K562 (cell line): ENCODE measurements around the gene NUDT22. TPM values are rescaled to one million over a fixed set of nuclear protein-coding genes. Genes with fewer than 3 reads are reported as not detected.

ENCODE experiments used
- ATAC-seq: fragments of 200-7000 bp; cut with Tn5 transposase; 3 replicates; pipeline ENCODE4 v1.9.1; 2020; ENCODE audit warnings: moderate library complexity
- BruUV-seq: library from RNA; stranded (reverse); fragments of 400-500 nt; replicated peaks from 2 replicates; lab custom pipeline; 2021; lab: Mats Ljungman, UMichigan
- CTCF ChIA-PET: fragments of 300-600 bp; formaldehyde crosslinking; extraction: SDS; loops from one replicate; lab custom pipeline; 2021; ENCODE audit warnings: low intra/inter-chr PET ratio; lab: Yijun Ruan, JAX
- POLR2A ChIA-PET: fragments of 300-600, 350-650 bp; sonication (Branson Sonifier 250); formaldehyde crosslinking; extraction: SDS; loops from one replicate; lab custom pipeline; 2021; ENCODE audit warnings: antibody characterized with exemption, inconsistent platforms; lab: Yijun Ruan, JAX
- DNase-seq, 4 experiments: peaks; one replicate each; pipeline versions ENCODE4 v3.0.0 to v3.0.0-alpha.2; 2011 to 2018; ENCODE audit warnings: low spot score in 3 of 4, mixed read lengths in 3 of 4; ENCODE audit errors: extremely low read depth in 1 of 4
- FAIRE-seq: peaks from 2 replicates; lab custom pipeline; 2011; peaks lifted over from hg19 to GRCh38; lab: Jason Lieb, UNC
- H2AFZ ChIP-seq: 2 replicates; pipeline ENCODE4 v1.6.0; 2011; ENCODE audit warnings: low read depth, low read length, control low read depth, inconsistent platforms
- H3K27ac ChIP-seq: fragments of 200-600 bp; 3 replicates; pipeline ENCODE4 v1.8.0; 2011; ENCODE audit warnings: low read depth, mild to moderate bottlenecking, control low read depth, inconsistent platforms, low read length, moderate library complexity, mixed read lengths; ENCODE audit errors: extremely low read depth
- H3K27me3 ChIP-seq, 2 experiments: fragments of 300-600 bp in 1 of 2; 2 replicates in 1 of 2; 3 replicates in 1 of 2; pipeline versions ENCODE4 v1.6.0 to v1.8.0; 2011; ENCODE audit warnings: inconsistent platforms in 2 of 2, low read length in 2 of 2, mild to moderate bottlenecking in 1 of 2, mixed read lengths in 1 of 2, moderate library complexity in 1 of 2; ENCODE audit not compliant: control insufficient read depth in 2 of 2, insufficient read depth in 2 of 2
- H3K36me3 ChIP-seq: fragments of 300-600 bp; 3 replicates; pipeline ENCODE4 v1.8.0; 2011; ENCODE audit warnings: mild to moderate bottlenecking, low read length, inconsistent platforms; ENCODE audit not compliant: control insufficient read depth, insufficient read depth
- H3K4me1 ChIP-seq, 2 experiments: fragments of 200-600 bp in 1 of 2; replicated peaks in 1 of 2; 2 replicates in 1 of 2; 3 replicates in 1 of 2; pipeline versions ENCODE4 v1.5.1 to v1.8.0; 2011; ENCODE audit warnings: inconsistent platforms in 2 of 2, low read length in 2 of 2, mild to moderate bottlenecking in 1 of 2, mixed read lengths in 1 of 2, moderate library complexity in 1 of 2; ENCODE audit not compliant: control insufficient read depth in 2 of 2, insufficient read depth in 2 of 2
- H3K4me2 ChIP-seq: 2 replicates; pipeline ENCODE4 v1.6.1; 2011; ENCODE audit warnings: low read length, control low read depth, inconsistent platforms, mixed read lengths; ENCODE audit not compliant: insufficient read depth
- H3K4me3 ChIP-seq: fragments of 200-600 bp; sonication (generic), shearing (Covaris generic); 2 replicates; pipeline ENCODE4 v1.5.1; 2016; ENCODE audit warnings: control low read depth, inconsistent platforms
- H3K79me2 ChIP-seq: fragments of 200-600 bp; 3 replicates; pipeline ENCODE4 v1.8.0; 2011; ENCODE audit warnings: low read length, inconsistent platforms; ENCODE audit not compliant: control insufficient read depth, insufficient read depth
- H3K9ac ChIP-seq, 2 experiments: 2 replicates each; pipeline versions ENCODE4 v1.6.0 to v1.6.1; 2011; ENCODE audit warnings: low read depth in 2 of 2, low read length in 2 of 2, control low read depth in 1 of 2, inconsistent platforms in 1 of 2, mild to moderate bottlenecking in 1 of 2, mixed read lengths in 1 of 2; ENCODE audit not compliant: insufficient read depth in 1 of 2
- H3K9me1 ChIP-seq: one replicate; pipeline ENCODE4 v1.6.0; 2011; ENCODE audit warnings: inconsistent platforms, mild to moderate bottlenecking, low read length, moderate library complexity; ENCODE audit not compliant: control insufficient read depth, insufficient read depth
- H3K9me3 ChIP-seq: replicated peaks from 2 replicates; pipeline ENCODE4 v1.5.1; 2011; ENCODE audit warnings: low read depth, low read length, inconsistent platforms; ENCODE audit not compliant: control insufficient read depth, insufficient read depth
- H4K20me1 ChIP-seq: replicated peaks from 2 replicates; pipeline ENCODE4 v1.6.1; 2011; ENCODE audit warnings: low read length, inconsistent platforms, mixed read lengths; ENCODE audit not compliant: control insufficient read depth, insufficient read depth
- BMI1 ChIP-seq: fragments of 150-350 bp; IDR thresholded peaks from 2 replicates; pipeline ENCODE4 v1.6.1; 2014; ENCODE audit warnings: low read length
- CBX3 ChIP-seq, 2 experiments: IDR thresholded peaks; 1 replicate in 1 of 2; 2 replicates in 1 of 2; pipeline ENCODE4 v1.6.1; 2012; ENCODE audit warnings: inconsistent platforms in 2 of 2, low read length in 2 of 2, borderline replicate concordance in 1 of 2, control low read depth in 1 of 2
- CTBP1 ChIP-seq: fragments of 450-650 bp; IDR thresholded peaks from 2 replicates; pipeline ENCODE4 v1.6.1; 2016; ENCODE audit warnings: borderline replicate concordance
- E2F5 ChIP-seq: sonication (generic); formaldehyde crosslinking; IDR thresholded peaks from 2 replicates; pipeline ENCODE4 v1.8.0; 2022; ENCODE audit warnings: mild to moderate bottlenecking, missing genetic modification reagents
- FOS ChIP-seq: IDR thresholded peaks from 3 replicates; pipeline ENCODE4 v1.6.1; 2011; ENCODE audit not compliant: insufficient read length; ENCODE audit errors: extremely low read depth
- GABPB1 ChIP-seq: sonication (generic); formaldehyde crosslinking; IDR thresholded peaks from 2 replicates; pipeline ENCODE4 v1.8.0; 2022; ENCODE audit warnings: mild to moderate bottlenecking, missing genetic modification reagents
- GTF2F1 ChIP-seq: IDR thresholded peaks from 2 replicates; pipeline ENCODE4 v1.6.1; 2011; ENCODE audit warnings: low read depth, low read length, improper control_type of control experiment
- MAZ ChIP-seq, 2 experiments: fragments of 450-650 bp in 1 of 2; sonication (generic) in 1 of 2; formaldehyde crosslinking; IDR thresholded peaks in 1 of 2; conservative IDR thresholded peaks in 1 of 2; 2 replicates each; pipeline versions ENCODE4 v1.4.0 to v1.5.0; 2020; ENCODE audit warnings: mild to moderate bottlenecking in 1 of 2, missing genetic modification reagents in 1 of 2
- NCOA2 ChIP-seq, 2 experiments: fragments of 450-650 bp; IDR thresholded peaks; 2 replicates each; pipeline ENCODE4 v1.6.1; 2018; ENCODE audit warnings: mild to moderate bottlenecking in 2 of 2, moderate library complexity in 1 of 2; ENCODE audit not compliant: partially characterized antibody in 2 of 2
- NFATC3 ChIP-seq: fragments of 450-650 bp; IDR thresholded peaks from 2 replicates; pipeline ENCODE4 v1.6.1; 2017; ENCODE audit warnings: mild to moderate bottlenecking
- RCOR1 ChIP-seq, 2 experiments: IDR thresholded peaks; 2 replicates each; pipeline ENCODE4 v1.6.1; 2012; ENCODE audit warnings: low read depth in 2 of 2, low read length in 2 of 2, borderline replicate concordance in 1 of 2, improper control_type of control experiment in 1 of 2
- XRCC3 ChIP-seq: fragments of 450-650 bp; IDR thresholded peaks from 2 replicates; pipeline ENCODE4 v1.6.1; 2017; ENCODE audit warnings: mild to moderate bottlenecking, moderate library complexity
- ZNF316 ChIP-seq: fragments of 450-650 bp; IDR thresholded peaks from 2 replicates; pipeline ENCODE4 v1.6.1; 2016
- ZNF586 ChIP-seq: fragments of 450-650 bp; formaldehyde crosslinking; conservative IDR thresholded peaks from 2 replicates; pipeline ENCODE4 v1.4.0; 2020; ENCODE audit warnings: mild to moderate bottlenecking, moderate library complexity
- ZNF785 ChIP-seq: fragments of 250-450 bp; sonication (Bioruptor Pico); IDR thresholded peaks from 2 replicates; pipeline ENCODE4 v1.4.0; 2020; ENCODE audit warnings: mild to moderate bottlenecking
- ZSCAN32 ChIP-seq: fragments of 450-650 bp; formaldehyde crosslinking; IDR thresholded peaks from 2 replicates; pipeline ENCODE4 v1.4.0; 2020; ENCODE audit warnings: mild to moderate bottlenecking, moderate library complexity
- WGBS: fragments of 100-300 bp; shearing (Covaris generic); methylation state at CpG from one replicate; pipeline ENCODE4 v1.1.6; 2016; ENCODE audit warnings: low coverage, mixed read lengths; ENCODE audit not compliant: insufficient coverage; ENCODE audit errors: missing lambda C conversion rate; 5-methylcytosine and 5-hydroxymethylcytosine counted together
- in situ Hi-C: fragments of 300-500 bp; cut with MboI; formaldehyde crosslinking; loops from 4 replicates; pipeline ENCODE4 v1.15.0; 2018; ENCODE audit warnings: inconsistent platforms, mixed read lengths
- intact Hi-C: fragments of 100-400 bp; cut with micrococcal nuclease; formaldehyde crosslinking; loops from 2 replicates; pipeline ENCODE4 v1.14.2; 2022
- polyA plus RNA-seq, 8 experiments: library from polyadenylated mRNA; depleted of rRNA in 4 of 8; stranded (reverse) in 5 of 8; unstranded in 3 of 8; fragments of >200 nt; fragmentation: Nextera tagmentation in 2 of 8; fragmentation: Illumina TruSeq in 1 of 8; extraction: Ambion mirVana in 2 of 8; extraction: Trizol in 1 of 8; gene quantifications; 2 replicates each; pipeline versions ENCODE4 v1.2.1 to v1.2.3, GENCODE V29; 2011 to 2014; ENCODE audit warnings: inconsistent platforms in 1 of 8, missing spikeins in 1 of 8
- total RNA-seq, 7 experiments: library from RNA; depleted of rRNA in 6 of 7; stranded (reverse); fragments of >200 nt in 6 of 7; fragmentation: Illumina TruSeq in 2 of 7; extraction: Trizol in 2 of 7; gene quantifications; 2 replicates each; pipeline versions ENCODE4 v1.2.1 to v1.2.3, GENCODE V29; 2011 to 2021; ENCODE audit warnings: low replicate concordance in 1 of 7
- TF ChIP-seq, protein P1 (sequence below): fragments of 450-650 bp; IDR thresholded peaks from 2 replicates; pipeline ENCODE4 v1.7.0; 2016; ENCODE audit warnings: borderline replicate concordance
- TF ChIP-seq, protein P2 (sequence below): fragments of 450-650 bp; formaldehyde crosslinking; IDR thresholded peaks from 2 replicates; pipeline ENCODE4 v1.4.0; 2022; ENCODE audit warnings: missing genetic modification characterization

Gene NUDT22
- total and polyA plus RNA-seq, 9 of the 15 experiments (the other 6 are each of a cell fraction or from before 2014, with no cell fraction given): 6.3 to 92.6 (median 37.4) TPM

DNA sequence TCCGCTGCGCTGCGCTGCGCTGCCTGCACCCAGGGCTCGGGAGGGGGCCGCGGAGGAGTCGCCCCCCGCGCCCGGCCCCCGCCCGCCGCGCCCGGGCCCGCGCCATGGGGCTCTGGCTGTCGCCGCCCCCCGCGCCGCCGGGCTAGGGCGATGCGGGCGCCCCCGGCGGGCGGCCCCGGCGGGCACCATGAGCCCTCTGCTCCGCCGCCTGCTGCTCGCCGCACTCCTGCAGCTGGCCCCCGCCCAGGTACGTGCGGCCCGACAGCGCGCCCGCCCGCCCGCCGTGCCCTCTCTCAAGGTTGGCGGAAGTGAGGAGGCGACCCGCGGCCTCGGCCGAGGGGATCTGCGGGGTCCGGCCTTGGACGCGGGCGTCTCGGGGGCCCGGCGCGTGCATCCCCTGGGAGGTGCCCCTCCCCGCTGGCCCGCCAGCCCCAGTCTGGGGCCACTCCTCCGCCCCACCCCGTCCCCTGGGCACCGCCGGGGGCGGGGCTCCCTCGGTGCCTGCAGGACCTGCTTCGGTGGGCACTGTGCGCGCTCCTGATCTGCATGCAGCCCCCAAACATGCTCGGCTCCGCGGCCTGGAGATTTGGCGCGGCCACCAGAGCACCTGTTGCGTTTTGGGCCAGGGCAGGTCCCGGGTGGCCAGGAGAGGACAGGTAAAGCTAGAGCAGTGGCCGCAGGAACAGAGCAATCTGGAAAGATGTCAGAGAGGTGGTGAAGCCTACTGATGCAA, 8.7 kb downstream of the NUDT22 start:
- H3K27ac ChIP-seq: peak overlapping the region; percentile 62; the same call in 1 of the 3 replicates
- peaks cover 34 to 66% of the 10 kb centered on the region in 2 experiments for H3K4me1 ChIP-seq
- no peaks in the 10 kb centered on the region for H3K9me3 ChIP-seq
- peak overlapping the region; percentile 38 to 91 for H3K9ac ChIP-seq
- peak in 3 of 4 experiments; percentile 44 to 51 (median 48) for DNase-seq
- 2% methylated on average over 37 of the region's 80 CpGs for WGBS
- no peaks in the 10 kb centered on the region for H3K9me1 ChIP-seq
- in situ Hi-C loops: no loop called here
- peak overlapping the region; percentile 88 for H3K4me2 ChIP-seq
- peak; percentile 14; the same call in 2 of the 3 replicates for ATAC-seq
- H3K79me2 ChIP-seq: peaks cover 39% of the 10 kb centered on the region
- intact Hi-C loops: no loop called here
- H3K4me3 ChIP-seq: peak overlapping the region; percentile 71
- BruUV-seq: no TSS peak
- H4K20me1 ChIP-seq: no peaks in the 10 kb centered on the region
- H3K36me3 ChIP-seq: peaks cover 37% of the 10 kb centered on the region; the same call in 2 of the 3 replicates
- FAIRE-seq: no peak
- no peak overlapping the region for H2AFZ ChIP-seq
- H3K27me3 ChIP-seq: no peaks in the 10 kb centered on the region
- POLR2A ChIA-PET: interaction anchor here (1.6 to 2.2 kb wide), 2 partner anchors 11 kb away, joined by 3 to 10 read pairs; partner anchors contain the start of gene PPP1R14B
- CTCF ChIA-PET: no interaction called here
- no peak for TF ChIP-seq ZSCAN32 (CRISPR knock-in tag)
- TF ChIP-seq BMI1: no peak
- TF ChIP-seq, protein P1, sequence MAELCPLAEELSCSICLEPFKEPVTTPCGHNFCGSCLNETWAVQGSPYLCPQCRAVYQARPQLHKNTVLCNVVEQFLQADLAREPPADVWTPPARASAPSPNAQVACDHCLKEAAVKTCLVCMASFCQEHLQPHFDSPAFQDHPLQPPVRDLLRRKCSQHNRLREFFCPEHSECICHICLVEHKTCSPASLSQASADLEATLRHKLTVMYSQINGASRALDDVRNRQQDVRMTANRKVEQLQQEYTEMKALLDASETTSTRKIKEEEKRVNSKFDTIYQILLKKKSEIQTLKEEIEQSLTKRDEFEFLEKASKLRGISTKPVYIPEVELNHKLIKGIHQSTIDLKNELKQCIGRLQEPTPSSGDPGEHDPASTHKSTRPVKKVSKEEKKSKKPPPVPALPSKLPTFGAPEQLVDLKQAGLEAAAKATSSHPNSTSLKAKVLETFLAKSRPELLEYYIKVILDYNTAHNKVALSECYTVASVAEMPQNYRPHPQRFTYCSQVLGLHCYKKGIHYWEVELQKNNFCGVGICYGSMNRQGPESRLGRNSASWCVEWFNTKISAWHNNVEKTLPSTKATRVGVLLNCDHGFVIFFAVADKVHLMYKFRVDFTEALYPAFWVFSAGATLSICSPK: no peak
- TF ChIP-seq CTBP1: peak; percentile 35; the same call in 1 of the 2 replicates
- no peak for TF ChIP-seq CBX3 (IDR thresholded peaks at IDR 0.05; ENCODE audit: borderline replicate concordance in 1 of 2, low read length in 2 of 2)
- no peak for TF ChIP-seq XRCC3
- no peak for TF ChIP-seq NCOA2 (IDR thresholded peaks at IDR 0.05; ENCODE audit: partially characterized antibody in 2 of 2)
- TF ChIP-seq, protein P2, sequence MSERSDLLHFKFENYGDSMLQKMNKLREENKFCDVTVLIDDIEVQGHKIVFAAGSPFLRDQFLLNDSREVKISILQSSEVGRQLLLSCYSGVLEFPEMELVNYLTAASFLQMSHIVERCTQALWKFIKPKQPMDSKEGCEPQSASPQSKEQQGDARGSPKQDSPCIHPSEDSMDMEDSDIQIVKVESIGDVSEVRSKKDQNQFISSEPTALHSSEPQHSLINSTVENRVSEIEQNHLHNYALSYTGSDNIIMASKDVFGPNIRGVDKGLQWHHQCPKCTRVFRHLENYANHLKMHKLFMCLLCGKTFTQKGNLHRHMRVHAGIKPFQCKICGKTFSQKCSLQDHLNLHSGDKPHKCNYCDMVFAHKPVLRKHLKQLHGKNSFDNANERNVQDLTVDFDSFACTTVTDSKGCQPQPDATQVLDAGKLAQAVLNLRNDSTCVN (CRISPR knock-in tag): no peak
- TF ChIP-seq RCOR1 (IDR thresholded peaks at IDR 0.05; ENCODE audit: borderline replicate concordance in 1 of 2, low read depth in 2 of 2, low read length in 2 of 2): no peak
- no peak for TF ChIP-seq ZNF586 (CRISPR knock-in tag)
- no peak for TF ChIP-seq ZNF316
- TF ChIP-seq FOS: no peak
- TF ChIP-seq GTF2F1: no peak
- TF ChIP-seq E2F5 (CRISPR knock-in tag): no peak
- peak; percentile 70 to 90 for TF ChIP-seq MAZ (CRISPR knock-in tag; conservative IDR thresholded peaks at IDR 0.05 in 1 of 2, IDR thresholded peaks at IDR 0.05 in 1 of 2)
- TF ChIP-seq NFATC3: no peak
- no peak for TF ChIP-seq ZNF785 (CRISPR knock-in tag)
- no peak for TF ChIP-seq GABPB1 (CRISPR knock-in tag)
